Measurements from ENCODE around the gene CHTF18.

GRCh38 chr16:838741-839140 is 50.3 kb downstream of the CHTF18 start:
- TF ChIP-seq CTCF (IDR thresholded peaks at IDR 0.05) (no peak), POLR2A (IDR thresholded peaks at IDR 0.05) (no peak)

Measured in body of pancreas (tissue), 4 donors.